Fibroblast of upper back skin (primary cell): ENCODE results near the gene TRAF2.

ENCODE experiments used
- DNase-seq: peaks from one replicate; pipeline ENCODE4 v3.0.0-alpha.2; 2013

TRAF2 gene

DNA sequence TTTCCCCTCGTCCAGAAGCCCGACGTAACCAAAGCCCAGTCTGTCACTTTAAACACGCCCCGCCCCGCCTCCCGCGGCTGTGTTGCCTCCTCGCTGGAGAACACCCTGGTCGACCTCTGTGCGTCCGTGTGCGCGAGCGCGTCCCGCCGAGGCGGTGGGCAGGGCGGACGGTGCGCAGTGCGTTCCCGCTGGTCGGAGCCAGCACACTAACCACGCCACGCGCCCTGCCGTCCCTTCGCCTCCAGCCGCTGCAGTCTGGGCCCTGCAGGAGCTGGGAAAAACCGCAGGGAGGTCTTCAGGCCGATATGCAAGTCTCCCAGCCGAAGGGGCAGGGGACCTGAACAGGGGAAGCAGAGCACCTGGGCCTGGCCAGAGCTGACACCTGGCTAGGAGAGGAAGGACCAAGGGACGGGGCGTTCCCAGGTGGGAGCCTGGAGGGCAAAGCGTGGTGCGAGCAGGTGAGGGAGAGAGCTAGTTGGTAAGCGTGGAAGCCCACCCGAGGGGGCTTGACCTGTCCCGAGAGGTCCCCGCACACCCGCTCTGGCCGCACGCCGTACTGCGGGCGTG is 38.4 kb upstream of the TRAF2 start:
- DNase-seq: peak; percentile 82

DNA sequence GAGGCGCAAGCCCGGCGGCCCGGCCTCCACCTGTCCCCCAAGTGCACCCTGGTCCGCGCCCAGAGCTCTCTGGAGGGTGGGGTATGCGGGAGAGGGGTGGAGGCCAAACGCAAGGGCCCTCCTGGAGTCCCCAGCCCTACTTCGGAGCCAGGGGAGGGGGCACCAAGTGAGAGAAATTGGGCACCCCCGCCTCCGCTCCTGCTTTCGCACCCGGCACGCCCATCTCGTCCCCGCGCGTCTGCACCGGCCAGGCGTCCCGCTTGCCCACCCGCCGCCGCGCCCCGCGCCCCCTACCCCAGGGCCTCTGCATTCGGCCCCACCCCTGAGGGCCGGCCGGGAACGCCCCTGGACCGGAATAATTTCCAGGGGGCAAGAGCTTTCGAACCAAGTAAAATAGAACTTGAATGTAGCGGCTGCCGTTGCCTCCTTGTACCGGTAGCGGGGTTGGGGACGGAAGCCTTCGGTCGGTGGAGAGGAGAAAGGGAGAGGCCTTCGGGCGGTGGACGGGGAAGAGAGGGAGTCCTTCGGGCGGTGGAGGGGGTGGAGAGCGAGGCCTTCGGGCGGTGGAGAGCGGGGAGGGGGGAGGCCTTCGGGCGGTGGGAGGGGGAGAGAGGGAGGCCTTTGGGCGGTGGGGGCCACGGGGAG is 37.8 kb upstream of the TRAF2 start:
- DNase-seq: no peak

DNA sequence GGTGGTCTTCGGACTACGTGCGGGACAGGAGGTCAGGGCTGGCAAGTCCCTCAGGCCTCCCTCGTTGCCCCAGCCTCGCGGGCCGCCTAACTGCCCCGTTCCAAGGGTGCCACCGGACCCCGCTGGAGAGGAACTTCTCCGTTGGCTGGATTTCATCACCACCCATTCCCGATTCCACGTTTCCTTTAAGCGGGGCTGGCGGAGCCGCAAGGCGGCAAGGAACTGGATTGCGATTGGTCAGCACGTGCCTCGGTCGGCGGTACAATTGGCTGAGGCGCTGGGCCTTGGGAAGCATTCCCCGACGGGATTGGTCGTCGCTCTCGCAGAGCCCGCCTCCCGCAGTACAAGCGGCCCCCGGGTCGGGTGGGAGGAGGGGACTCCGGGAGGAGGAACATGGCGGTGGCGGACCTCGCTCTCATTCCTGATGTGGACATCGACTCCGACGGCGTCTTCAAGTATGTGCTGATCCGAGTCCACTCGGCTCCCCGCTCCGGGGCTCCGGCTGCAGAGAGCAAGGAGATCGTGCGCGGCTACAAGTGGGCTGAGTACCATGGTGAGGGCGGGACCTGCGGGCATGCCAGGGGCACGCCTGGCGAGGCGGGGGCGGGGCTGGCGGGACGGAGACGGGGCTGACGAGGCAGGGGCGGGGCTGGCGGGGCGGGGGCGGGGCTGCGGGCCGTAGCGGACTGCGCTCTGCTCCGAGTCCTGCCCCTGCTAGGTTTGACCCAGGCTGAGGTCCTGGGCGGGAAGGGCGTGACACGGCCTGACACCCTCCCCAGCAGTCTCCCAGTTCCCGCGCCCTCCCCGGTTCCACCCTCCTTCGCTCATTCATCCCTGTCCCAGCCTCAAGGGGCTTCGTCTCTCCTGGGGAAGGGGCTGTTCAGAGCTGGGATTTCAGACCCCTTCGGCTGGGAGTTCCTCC is 37.0 kb upstream of the TRAF2 start, which contains the start of gene PHPT1:
PHPT1 (plus strand) TSS at position 372 of the 922 bp plus-strand sequence; CDS start at position 394, 22 bp downstream.
- peak; percentile 99 for DNase-seq

DNA sequence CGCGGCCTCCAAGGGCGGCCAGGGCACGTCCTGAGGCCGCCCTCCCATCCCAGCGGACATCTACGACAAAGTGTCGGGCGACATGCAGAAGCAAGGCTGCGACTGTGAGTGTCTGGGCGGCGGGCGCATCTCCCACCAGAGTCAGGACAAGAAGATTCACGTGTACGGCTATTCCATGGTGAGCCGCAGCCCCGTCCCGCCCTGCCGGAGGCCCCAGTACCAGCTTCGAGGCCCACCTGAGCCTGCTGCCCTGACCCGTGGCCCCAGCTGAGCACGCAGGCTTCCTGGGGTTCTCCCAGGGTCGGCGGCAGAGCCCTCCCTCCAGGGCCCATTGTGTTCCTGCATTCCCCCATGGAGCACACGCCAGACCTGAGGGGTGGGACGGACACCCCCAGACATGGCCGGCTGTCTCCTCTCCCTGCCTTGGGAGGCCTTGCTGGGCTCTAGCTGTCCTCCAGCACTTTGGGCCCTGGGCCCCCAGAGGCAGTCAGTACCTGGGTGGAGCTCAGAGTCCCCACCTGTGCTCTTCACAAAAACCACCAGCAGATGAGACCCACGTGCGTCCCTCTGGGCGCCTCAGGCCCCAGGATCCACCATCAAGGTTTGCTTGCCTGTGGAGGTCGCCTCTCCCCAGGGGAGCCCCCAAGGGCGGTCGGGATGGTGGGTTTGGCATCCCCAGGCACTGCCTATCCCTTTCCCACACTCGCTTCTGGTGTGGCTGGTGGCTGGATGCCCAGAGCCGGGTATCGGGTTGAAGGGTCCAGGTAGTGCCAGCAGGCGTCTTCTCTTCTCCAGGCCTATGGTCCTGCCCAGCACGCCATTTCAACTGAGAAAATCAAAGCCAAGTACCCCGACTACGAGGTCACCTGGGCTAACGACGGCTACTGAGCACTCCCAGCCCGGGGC is 36.1 kb upstream of the TRAF2 start:
- no peak for DNase-seq

DNA sequence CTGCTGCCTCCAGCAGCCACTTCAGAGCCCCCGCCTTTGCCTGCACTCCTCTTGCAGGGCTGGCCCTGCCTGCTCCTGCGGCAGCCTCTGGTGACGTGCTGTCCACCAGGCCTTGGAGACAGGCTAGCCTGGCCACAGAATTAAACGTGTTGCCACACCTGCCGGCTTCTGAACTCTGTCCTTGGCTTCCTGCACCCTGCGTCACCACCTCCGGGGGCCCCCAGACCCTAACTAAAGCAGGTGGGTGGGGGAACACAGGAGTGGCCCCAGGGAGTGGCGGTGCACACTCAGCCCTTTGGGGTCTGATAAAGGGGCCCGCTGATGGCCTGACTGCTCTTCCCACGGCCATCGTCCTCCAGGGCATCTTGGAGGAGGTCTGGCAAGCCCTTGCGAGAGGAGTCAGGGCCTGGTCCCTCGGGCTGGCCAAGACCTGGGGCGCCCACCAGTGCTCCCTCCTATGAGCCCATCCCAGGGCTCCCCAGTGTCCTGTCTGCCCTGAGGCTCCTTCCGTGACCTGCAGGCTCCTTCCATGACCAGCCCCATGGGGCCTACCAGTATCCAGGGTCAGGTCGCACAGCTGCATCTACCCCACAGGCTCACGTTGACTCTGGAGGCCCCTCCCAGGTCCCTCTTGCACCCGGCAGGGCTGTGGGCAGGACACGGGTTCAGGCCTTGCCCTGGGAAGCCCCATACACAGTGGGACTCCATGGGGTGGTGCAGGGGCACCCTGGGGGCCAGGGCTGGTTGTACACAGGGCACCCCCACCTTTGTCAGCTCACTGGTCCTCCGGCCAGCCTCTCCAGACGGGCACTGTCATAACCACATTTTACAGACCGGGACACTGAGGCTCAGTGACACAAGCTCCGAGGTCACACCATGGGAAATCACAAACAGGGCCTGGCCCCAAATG is 35.2 kb upstream of the TRAF2 start:
- no peak for DNase-seq

DNA sequence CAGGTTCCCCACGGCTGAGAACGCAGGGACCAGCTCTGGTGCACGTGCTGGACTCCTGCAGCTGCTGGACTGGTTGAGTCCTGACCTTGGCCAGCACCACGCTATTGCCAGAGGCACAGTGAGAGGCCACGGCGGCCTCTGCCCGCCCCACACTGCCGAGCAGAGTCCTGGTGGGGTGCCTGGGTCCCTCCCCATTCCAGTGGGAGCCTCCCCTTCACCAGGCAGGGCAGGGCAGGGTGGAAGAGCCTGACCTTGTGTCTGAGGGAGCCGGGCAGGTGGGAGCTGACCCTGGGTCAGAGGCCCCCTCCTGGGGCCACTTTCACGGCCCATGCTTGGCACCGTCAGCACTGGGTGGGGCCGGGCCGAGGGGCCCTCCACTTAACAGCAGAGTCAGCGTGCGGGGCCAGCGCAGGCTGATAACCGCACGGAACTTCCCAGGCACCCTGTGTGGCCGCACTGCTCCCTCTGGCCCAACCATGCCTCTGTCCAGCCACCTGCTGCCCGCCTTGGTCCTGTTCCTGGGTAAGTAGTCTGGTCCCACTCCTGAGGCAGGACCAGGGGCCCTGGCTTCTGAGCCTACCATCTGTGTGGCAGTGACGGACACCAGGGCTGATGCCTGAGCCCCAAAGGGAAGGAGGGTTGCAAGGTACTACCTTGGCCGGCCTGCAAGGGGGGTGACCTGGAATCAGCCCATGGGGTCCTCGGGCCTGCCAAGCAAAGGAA is 34.2 kb upstream of the TRAF2 start, which contains the start of gene MAMDC4:
MAMDC4 (plus strand) TSS at position 406 of the 723 bp plus-strand sequence; CDS start at position 477, 71 bp downstream.
- no peak for DNase-seq

DNA sequence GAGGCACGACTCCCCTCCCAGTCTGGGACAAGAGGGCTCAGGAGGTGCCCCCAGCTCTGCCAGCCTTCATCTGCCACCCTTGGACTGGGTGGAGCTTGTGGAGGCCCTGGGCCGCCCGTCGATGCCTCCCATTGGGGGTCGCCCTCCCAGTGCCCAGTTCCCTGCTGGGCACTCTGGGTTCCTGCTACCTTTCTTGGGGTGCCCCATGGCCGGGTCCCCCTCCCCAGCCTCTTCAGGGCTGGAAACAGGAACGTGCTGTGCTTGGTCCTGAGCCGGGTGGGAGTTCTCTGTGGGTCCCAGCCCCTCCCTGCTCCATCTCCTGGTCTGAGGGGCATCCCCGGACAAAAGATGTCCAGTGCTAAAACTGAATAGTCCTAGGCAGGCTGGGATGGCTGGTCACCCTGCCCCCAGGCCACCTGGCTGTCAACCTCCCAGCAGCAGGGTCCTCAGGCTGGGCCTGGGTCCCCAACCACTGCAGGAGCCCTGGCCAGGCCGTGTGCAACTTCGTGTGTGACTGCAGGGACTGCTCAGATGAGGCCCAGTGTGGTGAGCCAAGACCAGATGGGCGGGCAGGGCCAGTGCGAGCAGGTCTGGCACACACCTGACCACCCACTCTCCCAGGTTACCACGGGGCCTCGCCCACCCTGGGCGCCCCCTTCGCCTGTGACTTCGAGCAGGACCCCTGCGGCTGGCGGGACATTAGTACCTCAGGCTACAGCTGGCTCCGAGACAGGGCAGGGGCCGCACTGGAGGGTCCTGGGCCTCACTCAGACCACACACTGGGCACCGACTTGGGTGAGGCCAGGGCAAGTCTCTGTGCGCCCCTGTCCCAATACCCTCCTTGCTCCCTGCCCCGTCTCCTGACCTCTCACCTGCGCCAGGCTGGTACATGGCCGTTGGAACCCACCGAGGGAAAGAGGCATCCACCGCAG is 33.4 kb upstream of the TRAF2 start:
- DNase-seq: no peak

DNA sequence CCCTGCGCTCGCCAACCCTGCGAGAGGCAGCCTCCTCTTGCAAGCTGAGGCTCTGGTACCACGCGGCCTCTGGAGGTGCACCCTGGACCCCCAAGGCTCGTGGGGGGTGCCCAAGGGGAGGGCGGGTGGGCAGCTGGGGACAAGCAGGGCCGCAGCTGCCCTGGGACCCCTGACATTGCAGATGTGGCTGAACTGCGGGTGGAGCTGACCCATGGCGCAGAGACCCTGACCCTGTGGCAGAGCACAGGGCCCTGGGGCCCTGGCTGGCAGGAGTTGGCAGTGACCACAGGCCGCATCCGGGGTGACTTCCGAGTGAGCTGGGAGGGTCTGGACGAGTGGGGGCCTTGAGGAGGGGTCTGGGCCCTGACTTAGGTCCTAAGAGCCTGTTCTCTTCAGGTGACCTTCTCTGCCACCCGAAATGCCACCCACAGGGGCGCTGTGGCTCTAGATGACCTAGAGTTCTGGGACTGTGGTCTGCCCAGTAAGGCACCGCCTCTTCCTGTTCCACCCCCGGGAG is 32.7 kb upstream of the TRAF2 start:
- no peak for DNase-seq

DNA sequence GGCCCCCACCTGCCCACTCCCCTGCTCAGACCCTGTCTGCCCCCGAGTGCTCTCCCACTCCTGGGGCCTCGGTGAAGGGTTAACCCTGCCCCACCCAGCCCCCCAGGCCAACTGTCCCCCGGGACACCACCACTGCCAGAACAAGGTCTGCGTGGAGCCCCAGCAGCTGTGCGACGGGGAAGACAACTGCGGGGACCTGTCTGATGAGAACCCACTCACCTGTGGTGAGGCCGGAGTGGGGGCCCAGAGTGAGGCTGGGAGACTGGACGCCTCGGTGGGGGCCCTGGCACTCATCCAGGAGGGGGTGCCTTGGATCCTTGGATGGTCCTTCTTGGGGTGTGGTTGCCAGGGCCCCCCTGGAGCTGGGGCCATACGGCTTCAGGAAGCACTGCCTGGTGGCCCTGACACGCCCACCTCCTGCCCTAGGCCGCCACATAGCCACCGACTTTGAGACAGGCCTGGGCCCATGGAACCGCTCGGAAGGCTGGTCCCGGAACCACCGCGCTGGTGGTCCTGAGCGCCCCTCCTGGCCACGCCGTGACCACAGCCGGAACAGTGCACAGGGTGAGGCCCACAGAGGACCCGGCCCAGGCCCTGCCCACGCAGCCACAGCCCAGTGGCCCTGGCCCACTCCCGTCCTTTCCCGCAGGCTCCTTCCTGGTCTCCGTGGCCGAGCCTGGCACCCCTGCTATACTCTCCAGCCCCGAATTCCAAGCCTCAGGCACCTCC is 32.0 kb upstream of the TRAF2 start:
- no peak for DNase-seq

DNA sequence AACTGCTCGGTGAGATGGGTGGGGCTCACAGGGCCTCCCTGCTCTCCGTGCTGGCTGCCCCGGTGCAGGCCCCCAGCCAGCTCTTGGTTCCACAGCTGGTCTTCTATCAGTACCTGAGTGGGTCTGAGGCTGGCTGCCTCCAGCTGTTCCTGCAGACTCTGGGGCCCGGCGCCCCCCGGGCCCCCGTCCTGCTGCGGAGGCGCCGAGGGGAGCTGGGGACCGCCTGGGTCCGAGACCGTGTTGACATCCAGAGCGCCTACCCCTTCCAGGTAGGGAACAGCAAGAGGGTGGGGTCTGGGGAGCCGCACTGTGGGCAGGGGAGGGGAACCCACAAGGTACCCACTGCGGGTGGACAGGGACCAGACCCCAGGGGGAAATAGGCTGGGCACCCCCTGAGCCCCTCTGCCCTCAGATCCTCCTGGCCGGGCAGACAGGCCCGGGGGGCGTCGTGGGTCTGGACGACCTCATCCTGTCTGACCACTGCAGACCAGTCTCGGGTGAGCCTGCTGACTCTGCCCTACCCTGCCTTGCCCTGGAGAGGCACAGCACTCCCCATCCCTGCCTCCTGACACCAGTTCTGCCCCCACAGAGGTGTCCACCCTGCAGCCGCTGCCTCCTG is 31.4 kb upstream of the TRAF2 start:
- no peak for DNase-seq

DNA sequence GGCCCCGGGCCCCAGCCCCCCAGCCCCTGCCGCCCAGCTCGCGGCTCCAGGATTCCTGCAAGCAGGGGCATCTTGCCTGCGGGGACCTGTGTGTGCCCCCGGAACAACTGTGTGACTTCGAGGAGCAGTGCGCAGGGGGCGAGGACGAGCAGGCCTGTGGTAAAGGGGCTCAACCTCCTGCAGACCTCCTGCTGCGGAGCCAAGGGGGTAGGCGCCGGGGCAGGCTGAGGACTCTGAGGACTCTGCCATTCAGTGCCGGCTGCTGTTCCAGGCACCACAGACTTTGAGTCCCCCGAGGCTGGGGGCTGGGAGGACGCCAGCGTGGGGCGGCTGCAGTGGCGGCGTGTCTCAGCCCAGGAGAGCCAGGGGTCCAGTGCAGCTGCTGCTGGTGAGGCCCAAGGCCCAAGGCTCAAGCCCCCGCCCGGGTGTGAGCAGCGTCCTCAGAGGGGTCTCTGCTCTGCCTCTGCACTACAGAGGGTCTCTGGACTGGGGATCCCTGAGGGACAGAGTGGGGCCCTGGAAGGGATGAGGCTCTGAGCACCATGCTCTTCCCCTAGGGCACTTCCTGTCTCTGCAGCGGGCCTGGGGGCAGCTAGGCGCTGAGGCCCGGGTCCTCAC is 30.7 kb upstream of the TRAF2 start:
- DNase-seq: no peak

DNA sequence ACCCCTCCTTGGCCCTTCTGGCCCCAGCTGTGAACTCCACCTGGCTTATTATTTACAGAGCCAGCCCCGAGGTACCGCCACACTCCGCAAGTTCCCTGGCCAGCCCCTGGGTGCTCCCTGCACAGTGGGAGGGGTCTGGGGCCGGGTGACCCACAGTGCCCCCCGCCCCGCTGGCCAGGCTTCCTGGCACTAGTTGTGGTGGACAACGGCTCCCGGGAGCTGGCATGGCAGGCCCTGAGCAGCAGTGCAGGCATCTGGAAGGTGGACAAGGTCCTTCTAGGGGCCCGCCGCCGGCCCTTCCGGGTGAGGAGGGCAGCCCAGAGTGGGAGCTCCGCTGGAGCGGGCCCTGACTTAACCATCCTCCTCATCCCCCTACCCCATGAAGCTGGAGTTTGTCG is 30.2 kb upstream of the TRAF2 start:
- no peak for DNase-seq

DNA sequence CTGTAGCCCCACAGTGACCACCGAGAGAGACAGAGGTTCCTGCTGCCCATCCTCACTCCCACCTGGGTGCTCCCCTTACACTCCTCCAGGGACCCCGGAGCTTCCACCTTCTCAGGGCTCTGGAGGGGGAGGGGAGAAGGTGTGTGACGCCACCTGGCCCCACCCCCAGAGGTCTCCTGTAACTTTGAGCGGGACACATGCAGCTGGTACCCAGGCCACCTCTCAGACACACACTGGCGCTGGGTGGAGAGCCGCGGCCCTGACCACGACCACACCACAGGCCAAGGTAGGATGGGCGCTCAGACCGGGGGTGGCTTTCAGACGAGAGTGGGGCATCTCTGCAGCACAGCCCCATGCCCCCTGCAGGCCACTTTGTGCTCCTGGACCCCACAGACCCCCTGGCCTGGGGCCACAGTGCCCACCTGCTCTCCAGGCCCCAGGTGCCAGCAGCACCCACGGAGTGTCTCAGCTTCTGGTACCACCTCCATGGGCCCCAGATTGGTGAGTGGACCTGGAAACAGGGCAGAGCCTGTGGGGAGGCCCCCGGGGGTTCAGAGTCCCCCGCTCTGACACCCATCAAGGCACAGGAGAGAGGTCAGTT is 29.7 kb upstream of the TRAF2 start:
- no peak for DNase-seq

DNA sequence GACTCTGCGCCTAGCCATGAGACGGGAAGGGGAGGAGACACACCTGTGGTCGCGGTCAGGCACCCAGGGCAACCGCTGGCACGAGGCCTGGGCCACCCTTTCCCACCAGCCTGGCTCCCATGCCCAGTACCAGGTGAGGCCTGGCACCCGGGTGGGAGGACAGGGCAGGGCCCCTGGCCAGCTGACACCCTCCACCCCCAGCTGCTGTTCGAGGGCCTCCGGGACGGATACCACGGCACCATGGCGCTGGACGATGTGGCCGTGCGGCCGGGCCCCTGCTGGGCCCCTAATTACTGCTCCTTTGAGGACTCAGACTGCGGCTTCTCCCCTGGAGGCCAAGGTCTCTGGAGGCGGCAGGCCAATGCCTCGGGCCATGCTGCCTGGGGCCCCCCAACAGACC is 29.1 kb upstream of the TRAF2 start:
- DNase-seq: no peak

DNA sequence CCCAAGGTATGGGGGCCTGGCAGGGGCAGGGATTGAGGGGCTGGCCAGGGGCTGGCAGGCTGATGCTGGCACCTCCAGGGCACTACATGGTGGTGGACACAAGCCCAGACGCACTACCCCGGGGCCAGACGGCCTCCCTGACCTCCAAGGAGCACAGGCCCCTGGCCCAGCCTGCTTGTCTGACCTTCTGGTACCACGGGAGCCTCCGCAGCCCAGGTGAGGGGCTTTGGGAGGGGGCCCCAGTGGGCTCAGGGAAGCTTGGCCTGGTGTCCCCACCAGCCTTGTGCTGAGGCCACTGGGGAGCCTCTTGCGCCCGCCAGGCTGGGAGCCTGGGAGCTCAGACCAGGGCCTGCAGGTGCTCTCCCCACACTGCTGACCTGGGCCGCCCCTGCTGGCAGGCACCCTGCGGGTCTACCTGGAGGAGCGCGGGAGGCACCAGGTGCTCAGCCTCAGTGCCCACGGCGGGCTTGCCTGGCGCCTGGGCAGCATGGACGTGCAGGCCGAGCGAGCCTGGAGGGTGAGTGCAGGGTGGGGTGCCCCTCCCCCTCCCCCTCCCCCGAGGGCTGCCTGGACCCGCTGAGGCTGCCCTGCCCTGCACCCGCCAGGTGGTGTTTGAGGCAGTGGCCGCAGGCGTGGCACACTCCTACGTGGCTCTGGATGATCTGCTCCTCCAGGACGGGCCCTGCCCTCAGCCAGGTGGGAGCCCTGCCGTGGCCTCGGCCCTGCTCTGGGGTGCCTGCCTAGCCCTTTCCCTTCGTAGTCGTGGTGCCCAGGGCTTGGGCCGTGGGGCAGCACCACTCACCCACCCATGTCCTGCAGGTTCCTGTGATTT is 28.5 kb upstream of the TRAF2 start:
- no peak for DNase-seq

DNA sequence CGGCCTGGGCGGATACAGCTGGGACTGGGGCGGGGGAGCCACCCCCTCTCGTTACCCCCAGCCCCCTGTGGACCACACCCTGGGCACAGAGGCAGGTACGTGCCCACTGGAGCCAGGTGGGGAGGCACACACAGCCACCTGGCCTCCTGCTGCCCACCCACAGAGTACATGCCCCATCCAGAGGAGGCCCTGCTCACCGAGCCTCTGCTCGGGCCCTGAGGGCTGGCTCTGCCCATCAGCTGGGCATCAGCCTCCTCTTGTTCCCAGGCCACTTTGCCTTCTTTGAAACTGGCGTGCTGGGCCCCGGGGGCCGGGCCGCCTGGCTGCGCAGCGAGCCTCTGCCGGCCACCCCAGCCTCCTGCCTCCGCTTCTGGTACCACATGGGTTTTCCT is 27.9 kb upstream of the TRAF2 start:
- no peak for DNase-seq
